Right renal cortex interstitium (tissue), 3 donors: Measurements from ENCODE around the gene RSKR. TPM values are rescaled to one million over a fixed set of nuclear protein-coding genes. Genes with fewer than 3 reads are reported as not detected.

Source experiments
- polyA plus RNA-seq, 3 donors: library from polyadenylated mRNA; unstranded; fragments of 120-200 nt; gene quantifications; one replicate each; pipeline ENCODE4 v1.2.1, GENCODE V29; 2013; ENCODE audit not compliant: insufficient read length in 3 of 3

Gene RSKR
- polyA plus RNA-seq, 3 donors, result 7.5 to 8.9 (median 8.5) TPM

Other genes with a start within 250 kb of the RSKR start
- not detected for gene SEBOX, start 249.0 kb downstream of the RSKR start, polyA plus RNA-seq
- gene VTN, start 243.9 kb downstream of the RSKR start, polyA plus RNA-seq, result 10 to 100 TPM in 2 of 3 donors, 1 to 10 TPM in 1; 8.5 to 22.3 (median 11.7) TPM
- gene SARM1, start 242.5 kb downstream of the RSKR start, polyA plus RNA-seq, result 10 to 100 TPM; 11.4 to 14.8 (median 12.2) TPM
- 10 to 100 TPM; 13.9 to 15.4 (median 14.5) TPM for gene SLC46A1, start 208.0 kb downstream of the RSKR start, polyA plus RNA-seq
- gene SLC13A2, start 140.5 kb downstream of the RSKR start, polyA plus RNA-seq, result 10 to 100 TPM in 2 of 3 donors, 1 to 10 TPM in 1; 7.4 to 21.4 (median 15.6) TPM
- under 1 TPM; 0.31 to 0.65 (median 0.41) TPM for gene FOXN1, start 107.8 kb downstream of the RSKR start, polyA plus RNA-seq
- 10 to 100 TPM; 51.9 to 61.9 (median 57.3) TPM for gene UNC119, start 61.6 kb downstream of the RSKR start, polyA plus RNA-seq
- gene PIGS, start 42.7 kb downstream of the RSKR start, polyA plus RNA-seq, result 100 to 1,000 TPM in 1 of 3 donors, 10 to 100 TPM in 2; 89.6 to 109 (median 96.6) TPM
- gene ALDOC, start 37.3 kb downstream of the RSKR start, polyA plus RNA-seq, result 10 to 100 TPM; 23.4 to 26.9 (median 25.3) TPM
- gene SPAG5, start 15.2 kb downstream of the RSKR start, polyA plus RNA-seq, result 10 to 100 TPM; 43.3 to 59.4 (median 52.6) TPM
- gene BLTP2, start 31.0 kb upstream of the RSKR start, polyA plus RNA-seq, result 10 to 100 TPM; 83.8 to 91.6 (median 89.3) TPM
- 10 to 100 TPM; 83.0 to 95.9 (median 90.7) TPM for gene SDF2, start 47.7 kb upstream of the RSKR start, polyA plus RNA-seq
- gene SUPT6H, start 48.0 kb upstream of the RSKR start, polyA plus RNA-seq, result 10 to 100 TPM; 67.1 to 73.6 (median 69.9) TPM
- 1 to 10 TPM; 4.0 to 6.3 (median 5.2) TPM for gene PROCA1, start 97.7 kb upstream of the RSKR start, polyA plus RNA-seq
- gene RAB34, start 103.7 kb upstream of the RSKR start, polyA plus RNA-seq, result 100 to 1,000 TPM; 185 to 200 (median 193) TPM
- 1,000 to 10,000 TPM in 2 of 3 donors, 100 to 1,000 TPM in 1; 935 to 1,015 (median 1,012) TPM for gene RPL23A, start 105.8 kb upstream of the RSKR start, polyA plus RNA-seq
- 10 to 100 TPM; 17.0 to 21.0 (median 19.4) TPM for gene TLCD1, start 112.0 kb upstream of the RSKR start, polyA plus RNA-seq
- gene NEK8, start 114.6 kb upstream of the RSKR start, polyA plus RNA-seq, result 1 to 10 TPM; 6.3 to 7.9 (median 7.1) TPM
- 100 to 1,000 TPM in 2 of 3 donors, 10 to 100 TPM in 1; 97.8 to 107 (median 101) TPM for gene TRAF4, start 129.8 kb upstream of the RSKR start, polyA plus RNA-seq
- gene FAM222B, start 228.6 kb upstream of the RSKR start, polyA plus RNA-seq, result 10 to 100 TPM; 19.7 to 20.0 (median 19.9) TPM
- gene ERAL1, start 240.8 kb upstream of the RSKR start, polyA plus RNA-seq, result 10 to 100 TPM; 60.4 to 70.7 (median 65.0) TPM